Measurements from ENCODE around the gene CALD1.

CALD1 gene

GRCh38 chr7:134820778-134821177 lies 41.3 kb downstream of the CALD1 start:
- in situ Hi-C loops (cut with HindIII; ENCODE audit: low sequenced_read_pairs), result no loop called here

DNA sequence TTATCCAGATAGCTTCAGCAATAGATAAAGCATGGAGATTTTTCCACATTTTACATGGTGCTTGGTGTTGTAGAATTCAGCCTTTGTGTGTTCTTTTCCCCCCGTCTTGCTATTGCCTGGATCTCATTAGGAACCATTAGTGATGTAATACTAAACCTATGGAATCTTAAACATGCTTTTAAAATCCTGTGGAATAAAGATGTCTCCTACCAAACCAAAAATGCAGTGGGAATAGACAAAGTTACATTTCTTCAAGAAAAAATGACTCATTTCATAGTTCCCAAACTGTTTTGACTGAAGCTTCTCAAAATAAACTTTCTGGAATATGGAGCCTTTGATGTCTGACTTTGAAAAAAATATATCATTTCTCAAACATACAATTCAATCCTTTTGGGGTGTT lies 44.0 kb downstream of the CALD1 start:
- in situ Hi-C loops (cut with HindIII; ENCODE audit: low sequenced_read_pairs), result no loop called here

DNA sequence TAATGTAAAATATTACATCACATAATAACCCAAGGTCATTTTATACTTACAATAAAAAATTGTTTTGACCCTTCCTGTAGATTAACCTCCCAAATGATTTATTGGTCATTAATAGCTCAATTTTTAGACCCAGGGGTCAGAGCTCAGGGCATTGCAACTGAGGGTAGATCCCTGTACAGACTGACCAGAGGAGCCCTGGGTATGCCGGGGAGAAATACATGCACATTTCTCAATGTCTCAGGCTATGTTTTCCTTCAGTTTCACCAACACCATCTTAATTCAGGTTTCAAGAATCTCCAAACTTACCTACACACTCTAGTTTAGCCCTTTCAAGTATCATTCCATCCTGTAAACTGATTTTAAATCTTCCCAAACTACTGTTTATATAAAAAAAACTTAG lies 46.2 kb downstream of the CALD1 start:
- in situ Hi-C loops (cut with HindIII; ENCODE audit: low sequenced_read_pairs), result no loop called here

DNA sequence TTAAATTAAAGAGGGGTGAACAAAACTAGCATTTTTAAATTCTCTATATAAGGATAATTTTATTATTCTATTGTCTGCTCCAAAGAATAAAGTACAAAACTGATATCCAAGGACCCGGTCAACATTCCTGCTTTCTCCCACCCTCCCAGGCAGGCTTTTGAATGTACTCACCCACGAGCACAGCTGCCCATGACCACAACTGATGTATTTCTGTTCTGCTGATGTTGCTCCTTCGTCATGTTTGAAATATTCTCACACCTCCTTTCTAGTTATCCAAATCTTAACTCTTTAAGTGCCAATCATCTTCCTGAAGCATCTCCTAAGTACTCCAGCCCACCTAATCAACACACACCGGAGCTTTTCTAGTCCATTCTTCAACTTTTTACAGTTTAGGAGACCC lies 46.7 kb downstream of the CALD1 start:
- in situ Hi-C loops (cut with HindIII; ENCODE audit: low sequenced_read_pairs), result no loop called here

DNA sequence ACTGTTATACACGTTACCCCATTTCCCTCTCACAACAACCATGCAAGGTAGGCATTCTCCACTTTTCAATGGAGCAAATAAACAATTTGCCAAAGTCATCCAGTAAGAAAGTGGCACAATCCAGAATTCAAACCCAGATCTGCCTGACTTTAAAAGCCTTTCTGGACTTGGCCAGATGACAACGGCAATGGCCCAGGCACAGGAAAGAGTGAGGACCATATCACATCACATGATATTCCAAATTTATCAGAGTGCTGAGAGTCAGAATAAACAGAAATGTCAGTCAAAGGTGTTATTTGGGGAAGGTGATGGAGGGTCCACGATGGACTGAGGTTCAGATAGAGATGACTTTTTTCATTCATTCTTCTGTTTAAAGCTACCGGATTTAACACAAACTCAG lies 48.0 kb downstream of the CALD1 start:
- in situ Hi-C loops (cut with HindIII; ENCODE audit: low sequenced_read_pairs), result no loop called here

GRCh38 chr7:134827889-134828288 lies 48.5 kb downstream of the CALD1 start:
- in situ Hi-C loops (cut with HindIII; ENCODE audit: low sequenced_read_pairs), result no loop called here

DNA sequence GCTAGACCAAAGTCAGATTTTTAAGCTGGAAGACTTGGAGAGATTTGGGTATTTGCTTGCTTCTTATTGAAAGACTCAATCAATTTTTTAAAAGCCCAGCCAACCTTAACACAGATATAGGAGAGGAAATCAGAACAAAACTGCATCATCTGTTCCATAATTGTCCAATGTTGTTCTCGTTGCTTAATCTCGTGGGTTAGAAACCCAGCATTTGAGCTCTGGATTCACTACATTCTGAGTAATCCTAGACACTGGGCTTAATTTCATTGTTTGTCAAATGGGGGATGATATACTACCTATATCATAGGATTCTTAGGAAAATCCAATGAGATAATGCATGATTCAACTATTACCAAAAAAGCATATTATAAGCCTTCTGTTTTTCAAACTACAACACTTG lies 48.9 kb downstream of the CALD1 start:
- in situ Hi-C loops (cut with HindIII; ENCODE audit: low sequenced_read_pairs), result no loop called here

- in situ Hi-C loops (cut with HindIII; ENCODE audit: low sequenced_read_pairs), result no loop called here
Measured at GRCh38 chr7:134829380-134829986, 50.0 kb downstream of the CALD1 start.

DNA sequence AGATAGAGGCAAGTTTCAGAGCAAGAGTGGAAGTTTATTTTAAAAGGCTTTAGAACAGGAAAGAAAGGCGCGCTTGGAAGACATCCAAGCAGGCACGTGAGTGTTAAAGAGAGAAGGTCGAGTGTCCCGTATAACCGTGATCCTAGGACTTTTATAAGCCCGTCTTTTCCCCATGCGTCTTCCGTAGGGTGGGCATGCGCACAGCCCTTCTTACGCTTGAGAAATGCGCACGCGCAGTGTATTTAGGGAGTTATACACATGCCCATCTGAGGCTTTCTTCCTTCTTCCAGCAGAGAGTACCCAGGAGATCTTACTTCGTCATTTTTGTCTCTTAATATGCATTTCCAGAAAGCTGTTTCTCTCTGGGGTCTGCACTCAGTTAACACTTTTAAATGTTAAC lies 52.4 kb downstream of the CALD1 start:
- in situ Hi-C loops (cut with HindIII; ENCODE audit: low sequenced_read_pairs), result no loop called here

DNA sequence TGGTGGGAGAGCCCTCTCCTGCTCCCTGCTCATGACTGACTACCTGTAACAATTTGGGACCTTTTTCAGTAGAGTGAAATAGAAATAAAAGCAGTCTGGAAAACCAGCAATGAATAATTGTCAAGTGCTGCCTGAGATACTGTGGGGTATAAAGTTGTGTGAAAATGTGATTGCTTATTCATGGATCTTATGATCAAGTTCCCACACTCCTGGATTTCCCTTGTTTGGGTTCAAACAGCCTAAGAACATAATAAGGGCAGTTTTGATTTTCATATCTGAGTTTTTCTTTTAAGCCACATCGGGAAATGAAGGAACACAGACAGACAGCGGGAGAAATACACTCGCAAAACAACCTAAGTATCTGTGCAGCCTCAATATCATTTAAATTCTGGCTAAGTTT lies 52.9 kb downstream of the CALD1 start:
- in situ Hi-C loops (cut with HindIII; ENCODE audit: low sequenced_read_pairs), result no loop called here

DNA sequence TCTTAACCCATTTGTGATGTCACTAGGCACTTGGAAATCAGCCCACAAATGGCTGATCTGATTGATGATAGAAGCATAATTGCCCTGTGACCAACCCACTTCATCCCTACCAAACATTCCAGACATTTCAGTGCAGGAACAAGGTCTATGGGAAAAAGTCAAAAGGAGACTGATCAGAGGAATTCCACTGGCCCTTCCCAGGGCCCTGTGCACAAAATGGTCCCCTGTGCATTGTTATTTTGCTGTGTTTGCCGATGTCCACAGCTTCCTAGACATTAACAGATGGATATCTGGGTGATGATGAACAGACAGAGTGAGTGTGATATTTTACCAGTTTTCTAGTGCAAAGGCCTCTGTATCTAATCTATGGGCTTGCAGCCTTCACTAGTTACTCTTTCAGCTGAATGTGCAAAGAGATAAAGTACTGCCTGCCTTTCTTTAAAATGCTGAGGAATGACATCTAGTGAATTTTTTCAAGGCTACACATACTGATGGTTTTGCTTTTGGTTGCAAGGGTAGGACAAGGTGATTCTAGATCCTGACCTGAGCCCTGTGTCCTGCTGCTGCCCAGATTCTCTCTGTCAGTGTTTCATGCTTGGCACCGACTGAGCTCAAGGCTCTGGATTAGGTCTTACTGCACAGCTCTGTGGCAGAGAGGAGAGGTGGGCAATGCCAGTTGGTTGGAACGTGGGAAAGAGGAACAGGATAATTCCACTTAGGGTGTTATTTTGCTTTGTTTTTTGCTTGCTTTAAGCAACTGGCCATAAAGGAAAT lies 55.4 kb downstream of the CALD1 start:
- in situ Hi-C loops (cut with HindIII; ENCODE audit: low sequenced_read_pairs), result no loop called here

GRCh38 chr7:134835463-134835823 lies 56.0 kb downstream of the CALD1 start:
- in situ Hi-C loops (cut with HindIII; ENCODE audit: low sequenced_read_pairs), result no loop called here

GRCh38 chr7:134836447-134836846 lies 57.0 kb downstream of the CALD1 start:
- in situ Hi-C loops (cut with HindIII; ENCODE audit: low sequenced_read_pairs), result no loop called here

DNA sequence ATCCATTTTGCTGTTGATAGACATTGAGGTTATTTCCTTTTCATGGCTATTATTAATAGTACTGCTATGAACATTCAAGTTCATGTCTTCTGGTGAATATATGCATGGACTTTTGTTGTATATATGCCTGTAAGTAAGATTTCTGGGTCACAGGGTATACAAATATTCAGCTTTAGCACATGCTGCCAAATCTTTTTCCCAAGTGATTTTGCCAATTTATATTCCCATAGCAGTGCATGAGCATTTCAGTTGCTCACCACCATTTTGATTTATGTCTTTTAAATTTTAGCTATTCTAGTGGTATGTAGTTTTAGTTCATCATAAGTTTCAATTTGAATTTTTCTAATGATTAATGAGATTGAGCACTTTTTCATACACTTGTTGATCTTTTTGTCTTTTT lies 59.9 kb downstream of the CALD1 start:
- in situ Hi-C loops (cut with HindIII; ENCODE audit: low sequenced_read_pairs), result no loop called here

DNA sequence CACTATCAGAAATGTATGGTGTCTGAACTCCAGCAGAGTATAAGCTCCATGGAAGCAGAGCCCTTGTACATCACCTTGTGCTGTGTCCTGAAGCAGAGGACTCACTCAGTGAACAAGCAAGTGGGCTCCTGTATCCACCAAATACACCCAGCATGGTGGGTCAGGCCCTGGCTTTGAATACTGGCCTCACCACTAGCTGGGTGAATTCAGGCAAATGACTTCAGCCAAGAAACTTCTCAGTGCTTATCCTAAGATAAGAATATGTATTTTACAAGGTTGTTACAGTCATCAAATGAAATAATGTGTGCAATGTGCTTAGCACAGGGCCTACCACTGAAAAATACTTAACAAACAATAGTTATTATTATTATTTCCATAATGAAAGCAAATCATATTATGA lies 62.6 kb downstream of the CALD1 start:
- in situ Hi-C loops (cut with HindIII; ENCODE audit: low sequenced_read_pairs), result no loop called here

DNA sequence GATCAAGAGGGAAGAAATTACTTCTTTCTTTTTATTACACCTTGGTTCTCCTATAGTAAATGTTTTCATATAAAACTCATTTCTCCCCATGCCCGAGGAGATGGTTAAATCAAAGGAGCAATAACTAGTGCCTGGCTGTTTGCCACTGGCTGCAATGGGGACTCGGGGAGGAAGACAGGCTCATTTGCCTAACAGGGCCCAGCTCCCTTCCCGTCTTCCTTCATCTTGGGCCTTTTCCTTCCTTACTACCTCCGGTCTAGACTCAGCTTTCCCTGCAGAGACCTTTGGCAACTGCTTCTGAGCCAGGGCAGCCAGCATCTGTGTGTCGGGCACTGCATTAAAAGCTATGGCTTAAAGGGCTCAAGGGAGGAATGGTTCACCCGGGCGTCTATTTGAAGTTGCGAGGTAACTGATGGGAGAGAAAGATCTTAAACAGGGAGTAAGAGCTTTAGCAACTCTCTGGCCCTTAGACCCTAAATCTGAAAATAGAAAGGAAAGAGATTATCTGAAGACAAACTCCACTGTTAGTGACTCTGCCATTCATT lies 63.5 kb downstream of the CALD1 start:
- in situ Hi-C loops (cut with HindIII; ENCODE audit: low sequenced_read_pairs), result no loop called here

DNA sequence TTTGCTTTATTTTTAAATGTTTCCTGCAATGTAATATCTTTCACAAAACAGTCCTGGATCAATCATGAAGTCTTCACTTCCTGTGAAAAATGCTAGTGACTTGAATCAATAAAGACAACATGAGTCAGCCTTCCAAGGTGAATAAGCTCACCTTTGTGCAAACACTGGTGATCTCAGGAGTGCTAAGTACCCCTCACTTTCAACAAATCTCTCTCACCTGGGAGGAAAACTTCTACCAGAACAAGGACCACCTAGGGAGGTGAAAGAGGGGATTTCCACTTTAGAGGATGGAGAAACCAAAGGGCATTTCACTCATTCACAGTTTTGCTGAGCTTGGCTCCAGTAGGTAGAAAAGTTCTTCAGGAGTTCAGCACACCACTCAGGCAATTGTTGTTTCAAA lies 64.8 kb downstream of the CALD1 start:
- in situ Hi-C loops (cut with HindIII; ENCODE audit: low sequenced_read_pairs), result no loop called here

DNA sequence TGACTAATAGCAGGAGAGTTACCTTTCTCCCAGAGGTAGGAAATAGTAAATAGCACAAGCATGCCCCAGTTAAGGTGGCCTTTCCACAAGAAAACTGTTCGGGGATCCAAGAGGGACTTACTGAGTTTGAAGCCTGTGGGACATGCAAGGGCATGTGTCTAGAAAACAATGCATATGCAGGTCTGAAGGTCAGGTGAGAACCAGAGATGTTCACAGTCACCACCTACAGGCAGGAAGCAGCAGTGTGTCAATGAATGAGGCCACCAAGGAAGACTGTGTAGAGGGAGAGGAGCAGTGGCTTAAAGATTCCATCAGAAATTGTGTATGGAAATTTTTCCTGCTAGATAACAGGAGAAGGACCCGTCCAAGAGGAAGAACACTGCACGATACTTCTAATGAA lies 66.0 kb downstream of the CALD1 start:
- in situ Hi-C loops (cut with HindIII; ENCODE audit: low sequenced_read_pairs), result no loop called here

DNA sequence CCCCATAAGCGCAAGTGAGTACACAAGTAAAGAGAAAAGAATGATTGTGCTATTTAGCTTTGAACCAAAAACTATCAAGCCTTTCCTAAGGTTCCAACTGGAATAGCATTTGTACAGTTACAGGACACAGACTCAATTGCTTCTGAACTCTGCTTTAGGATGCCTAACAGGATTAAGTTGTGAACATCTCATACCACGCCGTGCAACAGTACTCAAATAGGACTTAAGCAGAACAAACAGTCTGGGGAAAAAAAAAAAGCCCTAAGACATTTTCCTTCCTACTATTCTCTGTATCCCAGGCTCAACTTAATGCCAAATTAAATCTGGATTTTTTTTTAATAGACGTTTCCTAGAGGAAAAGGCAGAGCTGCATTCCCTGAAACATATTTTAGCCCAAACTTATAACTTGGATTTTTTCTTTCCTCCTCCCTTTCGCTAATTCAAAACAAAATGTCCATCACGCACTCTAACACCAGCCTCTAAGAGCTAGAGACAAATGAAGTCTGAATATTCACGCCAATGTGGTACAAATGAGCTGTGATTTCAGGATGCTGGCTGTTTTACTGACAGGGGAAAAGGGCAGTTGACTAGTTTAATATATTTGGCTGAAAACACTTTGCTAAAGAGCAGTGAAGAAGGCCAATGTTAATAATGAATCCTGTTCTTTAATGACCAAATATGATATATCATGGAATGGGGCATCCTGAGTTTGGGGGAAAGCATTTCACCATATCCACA lies 68.6 kb downstream of the CALD1 start:
- in situ Hi-C loops (cut with HindIII; ENCODE audit: low sequenced_read_pairs), result no loop called here

DNA sequence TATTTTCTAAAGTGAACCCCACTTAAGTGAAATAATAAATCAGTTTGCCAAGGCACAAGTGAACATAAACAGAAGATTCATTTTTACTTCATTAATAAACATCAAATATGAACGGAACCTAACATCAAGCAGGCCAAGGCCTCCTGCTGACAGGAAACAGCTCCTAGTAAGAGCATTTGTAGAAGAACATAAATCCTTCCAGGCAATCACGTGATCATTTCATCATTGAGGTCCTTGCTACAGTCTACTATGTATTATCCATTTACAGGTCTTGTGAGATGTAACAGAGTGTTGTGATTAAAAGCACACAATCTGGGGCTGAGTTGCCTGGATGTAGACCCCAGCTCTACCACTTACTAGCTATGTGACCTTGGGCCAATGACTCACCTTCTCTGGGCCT lies 70.6 kb downstream of the CALD1 start:
- in situ Hi-C loops (cut with HindIII; ENCODE audit: low sequenced_read_pairs), result no loop called here

- in situ Hi-C loops (cut with HindIII; ENCODE audit: low sequenced_read_pairs), result no loop called here
Measured at GRCh38 chr7:134851141-134851540, 71.7 kb downstream of the CALD1 start.

DNA sequence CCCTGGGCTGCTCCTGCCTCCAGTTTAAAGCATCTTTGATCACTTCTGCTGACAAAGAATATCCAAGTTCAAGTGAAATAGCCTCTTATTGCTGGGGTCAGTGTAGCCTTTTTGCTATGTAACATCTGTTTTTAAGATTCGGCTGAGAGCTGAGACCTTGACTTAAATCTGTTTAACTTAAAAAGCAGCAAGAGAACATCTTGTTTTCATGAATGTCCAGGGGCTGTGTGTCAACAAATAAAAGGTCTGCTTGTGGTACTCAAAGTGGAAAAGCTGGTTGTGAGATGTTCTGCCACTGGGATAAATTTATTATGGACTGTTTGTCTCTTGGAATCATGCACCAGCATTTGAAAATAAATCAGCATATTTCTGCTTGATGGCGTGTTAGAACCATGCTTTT lies 73.2 kb downstream of the CALD1 start:
- in situ Hi-C loops (cut with HindIII; ENCODE audit: low sequenced_read_pairs), result no loop called here
